Activated CD4-positive, alpha-beta T cell treated with anti-CD3 and anti-CD28 coated beads, Interleukin-2, Interleukin-6, amounts not matched to agents 100 ng/mL and 50 ng/mL, durations not matched to agents 16 hours and 8 hours (primary cell): ENCODE results near the gene COL13A1.

Experiments used
- DNase-seq: peaks from one replicate; pipeline ENCODE4 v3.0.0-alpha.2; 2020

COL13A1 gene

DNA sequence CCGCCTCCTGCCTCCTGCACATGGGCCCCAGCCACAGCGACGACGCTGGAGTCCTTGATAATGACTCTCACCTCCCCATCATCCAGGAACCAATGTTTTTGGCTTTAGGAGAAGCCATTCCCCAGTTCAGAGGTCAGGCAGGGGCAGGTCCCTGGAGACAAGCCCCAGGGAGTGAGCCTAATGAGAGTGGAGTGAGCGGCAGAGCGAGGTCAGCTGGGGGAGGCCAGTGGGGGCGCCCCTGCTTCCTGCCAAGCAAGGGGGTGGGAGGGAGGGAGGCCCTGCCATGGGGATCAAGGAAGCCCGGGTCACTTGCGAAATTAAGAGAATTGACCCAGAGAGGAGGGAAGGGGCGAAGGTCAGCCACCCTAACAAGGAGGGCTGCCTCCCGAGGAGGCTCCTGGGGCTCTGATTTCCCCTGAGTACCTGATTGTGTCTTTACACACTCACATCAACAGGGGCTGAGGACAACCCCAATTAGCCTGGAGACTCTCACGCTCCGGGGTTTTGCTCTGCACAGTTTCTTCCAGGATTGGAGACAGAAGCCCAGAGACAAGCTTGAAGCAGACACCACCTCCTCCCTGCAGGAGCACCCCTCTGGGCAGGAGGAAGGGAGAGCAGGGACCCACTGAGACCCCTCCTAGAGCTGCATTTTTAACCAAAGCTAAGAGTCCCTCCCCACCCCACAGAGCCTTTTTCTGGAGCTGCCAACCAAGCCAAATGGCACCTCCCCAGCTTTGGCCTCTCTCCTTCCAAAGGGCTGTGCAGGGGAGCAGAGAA, 112.1 kb downstream of the COL13A1 start:
- DNase-seq, result no peak

DNA sequence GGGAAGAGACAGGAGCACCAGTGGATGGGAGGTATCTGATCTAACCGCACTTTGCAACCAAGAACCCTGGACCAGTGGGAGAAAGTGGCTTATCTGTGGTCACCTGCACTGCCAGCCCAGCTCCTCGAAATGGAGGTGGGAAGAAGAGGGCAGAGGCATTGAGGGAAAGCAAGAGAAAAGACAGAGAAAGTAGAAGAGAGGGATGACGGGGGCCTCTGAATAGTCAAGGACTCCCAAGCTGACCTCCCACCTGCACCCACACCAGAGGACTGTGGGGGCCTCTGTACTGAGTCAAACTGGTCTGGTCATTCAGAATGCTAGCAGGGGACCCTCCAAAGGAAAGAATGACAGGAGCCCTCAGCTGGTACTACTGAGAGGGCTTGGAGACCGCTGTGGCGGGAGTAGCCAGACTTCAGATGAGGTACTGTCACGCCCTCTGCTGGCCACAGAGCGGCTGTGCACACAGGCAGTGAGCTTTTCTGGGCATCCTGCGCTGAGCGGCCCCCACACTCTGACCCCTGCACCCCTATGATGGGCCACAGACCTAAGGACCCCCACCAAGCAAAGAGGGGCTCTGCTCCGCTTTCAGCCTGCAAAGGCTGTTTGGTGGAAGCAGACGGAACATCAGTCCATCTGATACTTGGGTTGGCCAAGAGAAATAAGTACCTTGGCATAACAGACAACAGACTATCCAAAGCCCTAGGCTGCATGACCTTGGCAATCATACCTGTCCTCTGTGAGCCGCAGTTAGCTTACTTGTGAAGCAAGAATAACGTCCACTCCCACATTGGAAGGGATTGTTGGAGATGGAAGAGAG, 112.9 kb downstream of the COL13A1 start:
- DNase-seq, result peak; percentile 67

DNA sequence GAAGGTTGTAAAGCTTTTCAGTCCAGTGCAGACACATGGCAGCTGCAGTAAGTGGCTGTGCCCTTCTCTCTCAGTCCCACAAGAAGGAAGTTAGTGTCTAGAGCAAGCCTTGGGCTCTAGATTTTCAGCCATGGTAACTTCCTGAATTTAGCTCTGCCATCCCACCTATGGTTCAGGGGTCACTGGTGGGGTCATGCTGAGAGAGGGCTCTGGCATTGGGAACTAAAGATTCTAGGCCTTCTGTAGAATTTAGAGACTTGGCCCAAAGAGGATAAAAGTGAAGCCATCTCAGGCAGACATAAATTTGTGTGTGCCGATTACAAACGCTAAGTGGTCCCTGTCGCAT, 113.5 kb downstream of the COL13A1 start:
- DNase-seq, result no peak

DNA sequence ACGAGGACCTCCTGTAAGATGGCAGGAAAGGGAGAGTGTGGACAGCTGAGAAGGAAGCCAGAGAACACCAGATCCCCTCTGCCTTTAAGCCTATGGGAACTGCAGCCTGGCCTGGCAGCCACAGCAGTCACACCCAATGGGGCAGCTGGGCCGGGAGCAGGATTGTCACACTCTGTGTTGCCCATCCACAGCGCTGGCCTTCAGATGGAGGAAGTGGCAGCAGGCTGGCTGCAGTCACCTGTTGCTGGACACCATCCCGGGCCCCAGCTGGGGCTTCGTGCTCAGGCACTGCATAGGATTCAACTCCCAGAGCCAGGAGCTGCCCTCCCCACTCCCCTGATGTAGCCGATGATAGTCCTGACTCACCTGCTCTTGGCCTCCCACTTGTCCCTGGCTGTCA, 114.4 kb downstream of the COL13A1 start:
- DNase-seq, result no peak

DNA sequence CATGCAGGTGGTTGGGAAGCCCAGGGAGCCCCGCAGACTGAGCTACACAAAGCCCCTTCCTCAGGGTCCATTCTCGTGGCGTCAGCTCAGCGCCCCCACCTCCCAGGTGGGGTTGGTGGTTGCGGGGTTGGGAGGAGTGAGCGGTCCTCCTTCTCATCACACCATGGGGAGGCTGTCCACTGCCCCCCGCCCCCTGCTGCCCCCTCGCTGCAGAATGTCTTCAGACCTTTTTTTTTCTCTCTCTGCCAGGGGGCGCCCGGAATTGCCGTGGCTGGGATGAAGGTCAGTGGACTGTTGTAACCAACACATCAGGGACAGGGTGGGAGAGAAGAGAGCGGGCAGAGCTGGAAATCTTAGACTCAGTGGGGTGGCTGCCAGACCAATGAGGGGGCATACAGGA, 116.3 kb downstream of the COL13A1 start:
- no peak for DNase-seq

DNA sequence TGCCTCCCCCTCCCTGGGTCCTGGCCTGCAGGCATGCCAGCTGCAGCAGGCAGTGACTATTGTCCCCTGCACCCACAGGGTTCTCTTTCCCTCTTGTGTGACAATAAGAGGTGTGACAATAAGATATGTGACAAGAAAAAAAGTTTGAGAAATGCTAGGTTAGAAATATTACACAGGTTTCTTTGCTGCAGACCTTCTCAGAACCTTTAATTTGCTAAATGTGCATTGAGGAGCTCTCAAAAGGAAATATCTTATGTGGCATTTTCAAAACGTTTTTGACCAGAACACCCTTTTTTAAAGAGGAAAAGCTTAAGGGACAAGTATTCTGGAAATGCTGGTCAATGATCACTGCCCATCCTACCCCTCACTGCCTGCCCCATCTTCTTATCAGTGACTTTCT, 117.5 kb downstream of the COL13A1 start:
- DNase-seq, result no peak

DNA sequence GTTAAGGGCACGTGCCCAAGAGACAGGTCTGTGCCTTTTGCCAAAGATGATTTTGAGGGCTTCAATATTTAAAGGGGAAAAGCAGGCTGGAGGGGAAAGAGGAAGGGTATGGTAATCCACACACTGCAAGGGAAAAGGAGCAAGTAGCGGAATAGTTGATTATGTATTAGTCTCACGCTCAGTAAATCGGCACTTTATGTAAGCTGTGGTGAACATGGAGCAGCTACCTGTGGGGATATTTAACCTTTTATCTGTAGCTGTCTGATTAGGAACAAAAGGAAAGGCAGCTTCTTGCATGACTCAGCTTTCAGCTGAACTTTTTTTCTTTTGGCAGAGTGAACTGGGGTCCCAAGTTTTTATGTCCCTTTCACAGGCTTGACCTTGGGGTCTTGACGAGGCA, 123.4 kb downstream of the COL13A1 start:
- no peak for DNase-seq

DNA sequence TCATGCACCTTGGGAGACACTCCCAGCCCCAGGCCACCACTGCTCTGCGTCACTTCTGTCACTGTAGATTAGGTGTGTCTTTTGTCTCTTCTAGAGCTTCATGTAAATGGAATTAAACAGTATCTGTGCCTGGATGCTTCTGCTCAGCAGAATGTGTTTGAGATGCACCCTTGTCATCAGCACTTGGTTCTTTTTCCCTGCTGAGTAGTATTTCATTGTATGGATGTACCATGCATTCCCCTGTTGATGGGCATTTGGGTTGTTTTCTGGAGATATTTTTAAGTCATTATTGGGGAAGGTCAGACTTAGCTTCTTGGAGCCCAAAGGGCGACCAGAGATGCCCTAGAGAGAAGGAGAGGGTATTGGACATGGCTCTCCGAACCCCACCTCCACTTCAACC, 126.6 kb downstream of the COL13A1 start:
- no peak for DNase-seq

DNA sequence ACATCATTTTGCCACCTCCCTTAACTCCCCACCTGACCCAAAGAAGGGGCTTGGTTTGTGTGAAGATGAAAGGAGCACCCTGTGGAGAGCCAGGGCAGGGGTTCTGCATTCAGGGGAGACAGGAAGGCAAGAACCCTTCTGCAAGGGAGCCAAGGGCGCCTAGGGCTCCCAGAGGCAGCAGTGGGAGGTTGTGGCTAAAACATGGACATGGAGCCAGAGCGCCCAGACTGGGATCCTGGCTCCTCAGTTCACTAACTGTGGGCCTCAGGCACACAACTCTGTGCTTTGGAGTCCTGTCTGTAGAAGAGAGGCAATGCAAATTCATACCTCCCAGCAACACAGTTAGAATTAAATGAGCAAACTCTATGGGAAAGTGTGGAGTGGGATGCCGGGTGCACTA, 127.9 kb downstream of the COL13A1 start:
- DNase-seq, result no peak

DNA sequence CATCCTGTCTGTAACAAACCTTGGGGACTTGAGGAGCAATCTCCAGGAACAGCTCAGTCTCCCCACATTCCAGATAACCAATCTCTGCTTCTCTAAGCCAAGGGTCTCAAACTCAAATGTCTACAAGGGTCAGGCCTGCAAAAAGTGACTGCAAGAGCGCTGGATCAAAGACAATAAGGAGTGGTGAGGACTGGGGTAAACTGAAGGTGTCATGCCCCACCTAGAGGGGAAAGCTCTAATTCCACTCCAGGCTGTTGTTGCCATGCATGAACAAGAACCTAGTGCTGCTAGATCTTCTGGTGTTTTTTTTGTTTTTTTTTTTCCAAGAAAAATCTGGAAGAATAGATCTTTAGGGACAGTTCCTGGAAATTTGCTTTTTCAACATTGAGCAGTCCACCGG, 133.1 kb downstream of the COL13A1 start:
- DNase-seq, result no peak

DNA sequence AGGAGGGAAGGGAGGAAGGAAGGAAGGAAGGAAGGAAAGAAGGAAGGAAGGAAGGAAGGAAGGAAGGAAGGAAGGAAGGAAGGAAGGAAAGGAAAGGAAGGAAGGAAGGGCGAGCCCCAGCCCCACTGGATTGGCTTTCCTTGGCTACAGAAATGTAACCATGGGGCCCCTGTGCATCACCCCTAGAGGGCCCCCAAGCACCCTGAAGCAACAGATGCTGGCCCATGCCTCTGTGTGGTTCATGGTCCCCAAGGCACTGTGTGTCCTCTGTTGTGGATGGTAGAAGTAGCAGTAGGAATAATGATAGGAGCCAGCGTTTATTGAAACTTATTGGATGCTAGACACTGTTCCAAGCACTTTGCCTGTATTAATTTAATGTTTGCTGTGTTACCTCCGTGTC, 134.4 kb downstream of the COL13A1 start:
- DNase-seq, result peak; percentile 22

DNA sequence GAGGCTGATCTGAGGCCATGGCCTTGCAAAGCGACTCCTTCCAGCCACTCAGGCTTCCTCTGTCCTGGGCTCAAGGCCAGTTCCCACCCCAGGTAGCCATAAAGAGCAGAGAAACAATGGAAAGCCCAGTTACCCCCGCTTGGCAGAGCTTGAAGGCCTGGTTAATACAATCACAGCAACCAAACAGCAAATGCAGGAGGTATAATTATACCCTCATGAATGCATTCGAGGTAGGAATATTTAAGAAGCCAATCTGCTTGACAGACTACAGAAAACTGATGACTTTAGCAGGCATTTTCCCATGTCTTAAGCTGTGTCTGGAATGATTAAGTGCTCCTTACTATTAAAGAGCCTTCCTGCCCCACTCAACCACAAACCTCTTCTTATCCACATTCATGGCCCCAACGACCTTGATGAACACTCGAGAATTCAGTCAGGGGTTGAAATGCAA, 136.9 kb downstream of the COL13A1 start:
- no peak for DNase-seq

DNA sequence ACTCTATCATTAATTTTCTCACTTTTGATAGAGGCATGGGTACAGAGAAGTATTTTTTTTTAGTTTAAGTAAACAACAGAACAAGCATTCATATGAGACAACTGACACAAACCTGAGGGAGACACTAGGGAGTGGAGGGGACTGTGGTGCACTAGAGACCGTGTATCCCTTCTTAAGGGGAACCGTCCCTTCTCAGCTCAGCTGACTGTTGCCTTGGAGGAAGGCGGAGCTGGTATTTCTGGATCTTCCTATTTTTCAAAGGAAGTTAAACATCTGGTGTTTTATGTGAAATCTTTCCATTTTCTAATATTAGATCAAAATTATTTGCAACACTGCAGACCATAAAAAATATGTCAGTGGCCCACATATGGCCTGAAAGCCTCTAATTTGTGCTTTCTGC, 137.4 kb downstream of the COL13A1 start:
- no peak for DNase-seq

DNA sequence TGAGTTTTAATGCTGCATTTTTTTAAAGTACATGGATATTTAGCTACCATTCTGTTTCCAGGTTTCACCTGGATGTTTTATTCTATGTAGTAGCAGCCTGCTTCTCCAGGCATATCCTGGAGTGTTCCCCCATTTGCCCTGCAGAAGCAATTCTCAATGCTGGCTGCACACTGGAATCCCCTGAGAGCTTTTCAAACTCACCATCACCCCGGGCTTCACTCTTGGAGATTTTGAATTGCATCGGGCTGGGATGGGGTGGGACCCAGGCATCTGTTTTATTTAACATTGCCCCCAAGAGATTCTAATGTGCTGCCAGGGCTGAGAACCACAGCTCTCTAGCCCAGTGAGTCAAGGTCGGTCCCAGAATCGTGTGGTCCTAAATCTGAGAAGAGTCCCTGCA, 137.8 kb downstream of the COL13A1 start:
- no peak for DNase-seq

DNA sequence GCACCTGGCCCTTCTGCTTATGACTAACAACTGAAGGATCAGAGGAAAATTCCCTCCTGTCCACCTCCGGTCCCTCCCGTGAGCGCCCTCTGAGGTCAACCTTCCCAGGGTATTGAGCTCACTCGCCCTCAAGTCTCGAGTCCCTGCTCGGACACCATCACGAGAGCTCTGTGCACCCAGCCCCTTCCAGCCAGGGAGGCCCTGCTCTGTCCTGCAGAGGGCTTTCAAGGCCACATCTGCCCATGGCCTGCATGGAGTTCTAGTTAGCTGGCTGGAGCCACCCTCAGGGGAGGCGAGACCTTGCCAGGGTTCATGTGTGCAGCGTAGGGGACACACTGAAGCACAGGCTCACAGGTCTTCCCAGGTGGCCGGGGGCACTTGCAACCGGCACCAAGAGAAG, 140.0 kb downstream of the COL13A1 start:
- DNase-seq, result no peak

DNA sequence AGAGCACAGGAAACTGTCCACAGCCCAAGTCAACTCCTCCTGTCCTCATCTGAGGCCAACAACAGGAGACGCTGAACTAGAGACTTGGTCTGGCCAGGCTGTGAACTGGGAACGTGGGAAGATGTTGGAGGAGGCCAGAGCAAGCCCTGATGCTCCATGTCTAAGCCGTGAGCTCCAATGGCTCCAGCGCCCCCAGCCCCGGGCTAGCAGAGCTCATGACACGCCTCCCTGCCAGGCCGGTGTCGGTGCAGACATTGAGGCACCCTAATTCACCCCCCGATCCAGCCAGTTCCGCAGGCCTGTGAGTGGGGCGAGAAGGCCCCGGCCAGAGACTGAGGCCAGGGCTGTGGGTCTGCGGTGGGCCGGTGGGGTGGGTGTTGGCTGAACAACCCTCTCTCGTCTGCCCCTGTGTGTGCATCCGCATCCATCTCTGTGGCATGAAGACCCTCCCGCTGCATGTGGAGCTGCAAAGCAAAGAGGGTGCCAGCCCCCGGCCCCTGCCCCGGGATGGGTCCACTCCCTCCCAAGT, 141.7 kb downstream of the COL13A1 start:
- no peak for DNase-seq

DNA sequence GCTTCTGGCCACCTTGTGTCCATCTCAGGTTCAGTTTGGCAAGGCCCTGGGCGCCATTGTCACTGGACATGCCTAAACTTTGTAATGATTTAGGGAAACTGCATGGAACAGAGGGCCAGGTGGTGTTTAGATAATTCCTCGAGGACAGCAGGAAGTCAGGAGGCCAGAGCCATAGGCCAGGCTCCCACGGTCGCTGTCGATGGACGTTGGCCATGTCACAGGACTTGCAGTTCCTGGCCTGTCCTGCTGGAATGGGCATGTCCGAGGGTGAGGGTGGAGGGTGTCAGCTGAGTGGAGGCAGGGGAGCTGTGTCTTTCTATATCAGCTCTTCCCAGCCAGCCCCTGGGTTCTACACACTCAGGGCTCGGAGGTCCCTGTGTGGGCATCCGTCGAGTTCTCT, 143.1 kb downstream of the COL13A1 start:
- DNase-seq, result no peak

DNA sequence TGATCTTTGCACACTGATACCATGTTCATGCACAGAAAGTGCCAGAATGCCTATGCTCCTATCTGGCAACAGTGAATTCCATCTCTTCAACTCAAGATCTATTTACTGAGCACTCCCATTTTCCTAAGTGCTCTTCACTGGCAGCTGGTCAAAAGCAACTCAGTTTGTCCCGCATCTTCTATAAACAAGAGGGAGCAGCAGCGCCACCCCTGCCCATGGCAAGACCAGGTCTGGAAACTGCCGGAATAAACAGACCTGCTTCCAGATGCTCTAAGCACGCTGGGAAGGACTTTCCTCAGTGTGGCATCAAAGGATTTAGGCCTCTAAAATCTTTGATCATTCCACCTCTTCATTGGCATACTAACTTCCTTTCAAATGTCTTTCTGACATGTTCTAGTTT, 146.6 kb downstream of the COL13A1 start:
- no peak for DNase-seq

DNA sequence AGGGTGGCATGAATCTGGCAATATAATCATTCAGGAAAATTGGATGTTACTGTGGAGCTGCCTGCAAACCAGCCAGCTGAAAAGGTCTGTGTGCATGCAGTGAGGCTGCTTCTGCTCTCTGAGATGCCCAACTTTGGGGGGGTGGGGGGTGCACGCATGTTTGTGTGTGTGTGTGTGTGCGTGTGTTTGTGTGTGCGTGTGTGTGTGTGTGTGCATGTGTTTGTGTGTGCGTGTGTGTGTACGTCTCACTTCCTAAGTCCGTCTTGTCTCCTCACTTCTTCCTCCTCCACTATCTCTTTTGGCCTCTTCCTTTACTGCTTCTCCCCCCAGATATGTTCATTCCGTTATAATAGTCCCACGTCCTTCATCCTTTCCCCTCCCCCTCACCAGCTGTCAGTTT, 148.1 kb downstream of the COL13A1 start:
- DNase-seq, result no peak

DNA sequence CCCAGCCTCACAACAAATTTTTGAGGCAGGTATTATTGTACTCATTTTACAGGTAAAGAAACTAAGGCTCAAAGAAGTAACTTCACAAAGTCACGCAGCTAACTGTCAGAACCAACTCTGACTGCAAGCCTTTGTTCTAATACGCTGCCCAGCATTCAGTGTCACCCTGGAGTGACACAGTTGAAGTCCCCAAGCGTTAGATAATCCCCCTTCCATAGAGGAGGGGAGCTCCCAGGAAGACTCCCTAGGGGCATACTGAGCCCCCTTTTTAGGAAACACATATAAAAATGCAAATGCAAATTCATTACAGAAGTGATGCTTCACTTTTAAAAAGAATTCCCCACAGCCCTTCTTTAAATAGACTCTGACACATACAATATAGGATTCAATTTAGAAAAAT, 150.0 kb downstream of the COL13A1 start:
- no peak for DNase-seq

DNA sequence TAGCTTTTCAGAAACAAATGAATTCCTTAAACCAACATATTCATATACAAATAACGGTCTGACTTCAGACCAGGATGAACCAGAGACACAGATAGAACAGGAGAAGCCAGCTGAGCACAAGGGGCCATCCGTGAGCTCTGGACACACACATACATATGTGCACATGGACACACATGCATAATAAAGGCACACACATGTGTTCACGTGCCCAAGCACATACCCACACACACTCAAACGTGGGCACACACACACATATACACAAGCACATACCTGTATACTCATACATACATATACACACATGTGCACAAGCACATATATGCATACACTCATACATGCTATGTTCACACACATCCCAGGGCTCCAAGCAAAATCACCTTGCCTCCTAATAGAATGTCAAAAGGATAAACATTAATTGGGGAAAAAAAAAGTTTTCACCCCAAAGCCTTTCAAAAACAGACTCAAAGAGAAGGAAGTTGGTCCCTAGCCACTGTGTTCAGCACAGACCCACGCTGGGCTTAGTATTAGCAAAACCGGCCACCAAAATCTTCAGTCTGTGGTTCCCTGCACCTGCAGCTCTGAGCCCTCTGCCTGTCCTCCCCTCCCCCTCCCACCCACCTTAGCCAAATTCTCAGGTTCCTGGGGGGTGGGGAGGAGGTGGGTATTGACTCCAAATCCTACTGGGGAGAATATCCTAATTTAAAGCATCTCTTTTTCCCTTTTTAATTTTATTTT, 150.5 kb downstream of the COL13A1 start:
- no peak for DNase-seq

DNA sequence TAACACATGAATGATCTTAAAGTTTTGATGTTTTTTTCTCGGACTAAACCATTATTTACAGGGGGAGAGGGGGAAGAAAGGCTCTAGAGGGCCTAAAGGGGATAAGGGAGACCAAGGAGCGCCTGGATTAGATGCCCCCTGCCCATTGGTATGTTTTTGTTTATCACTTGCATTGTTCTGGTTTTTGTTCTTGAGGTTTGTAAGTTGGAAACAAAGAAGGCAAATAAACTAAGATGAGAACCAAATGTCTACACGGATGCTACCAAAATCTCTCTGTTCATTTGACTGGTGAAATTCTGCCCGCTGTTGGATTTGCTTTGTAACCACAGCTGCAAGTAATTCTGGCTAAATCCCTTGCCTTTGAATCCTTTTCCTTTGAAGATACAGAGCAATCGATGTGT, 151.1 kb downstream of the COL13A1 start:
- DNase-seq, result no peak

DNA sequence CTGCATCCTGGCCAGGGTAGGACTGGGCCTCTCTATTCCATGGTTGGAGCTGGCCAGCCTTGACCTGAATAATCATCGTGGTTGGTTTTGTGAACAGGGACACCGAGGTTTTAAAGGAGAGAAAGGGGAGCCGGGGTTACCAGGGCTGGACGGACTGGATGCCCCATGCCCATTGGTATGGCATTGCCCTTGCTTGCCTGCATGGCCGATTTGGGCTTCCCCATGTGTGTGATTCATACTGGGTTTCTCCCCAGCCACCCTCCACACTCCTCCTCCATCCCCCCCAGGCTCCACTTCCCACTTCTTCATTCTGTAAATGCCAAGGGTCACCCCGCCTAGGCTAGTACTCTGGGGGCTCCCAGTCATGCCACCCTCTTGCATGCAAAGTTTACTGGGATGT, 152.1 kb downstream of the COL13A1 start:
- no peak for DNase-seq
